HCT116 (cell line): Measurements from ENCODE around the gene CCDC91. TPM values are rescaled to one million over a fixed set of nuclear protein-coding genes. Genes with fewer than 3 reads are reported as not detected.

ENCODE experiments used
- ATAC-seq: fragments of 200-7000 bp; cut with Tn5 transposase; 2 replicates; pipeline ENCODE4 v1.9.1; 2020; ENCODE audit warnings: mild to moderate bottlenecking, moderate library complexity
- BruUV-seq: library from RNA; stranded (reverse); fragments of 400-500 nt; replicated peaks from 2 replicates; lab custom pipeline; 2021; lab: Mats Ljungman, UMichigan
- CTCF ChIA-PET: fragments of 300-600 bp; sonication (Branson Sonifier 250); formaldehyde crosslinking; loops from one replicate; lab custom pipeline; 2021; ENCODE audit warnings: antibody characterized with exemption; lab: Charles Lee
- POLR2A ChIA-PET: fragments of 300-600, 350-600 bp; sonication (Branson Sonifier 250); formaldehyde crosslinking; loops from one replicate; lab custom pipeline; 2021; ENCODE audit warnings: antibody characterized with exemption; lab: Charles Lee
- RAD21 ChIA-PET, 2 experiments: fragments of 300-600 bp; sonication (Branson Sonifier 250); formaldehyde crosslinking; loops; one replicate each; lab custom pipeline; 2023; ENCODE audit warnings: low total read pairs in 2 of 2; ENCODE audit not compliant: uncharacterized antibody in 2 of 2, unreplicated experiment in 2 of 2, low non-redundant PET in 1 of 2; lab: Charles Lee
- DNase-seq: peaks from one replicate; pipeline ENCODE4 v3.0.0-alpha.2; 2010; ENCODE audit warnings: low read depth, low spot score
- H2AFZ ChIP-seq: fragments of 200-600 bp; shearing (Covaris generic), sonication (generic); 2 replicates; pipeline ENCODE4 v1.6.1; 2017; ENCODE audit warnings: low read depth, mixed run types, mixed read lengths, antibody characterized with exemption, low read length; ENCODE audit not compliant: poor library complexity, severe bottlenecking
- H3K27ac ChIP-seq: 2 replicates; pipeline ENCODE4 v1.5.1; 2012; ENCODE audit warnings: low read depth, low read length
- H3K27me3 ChIP-seq: fragments of 200-600 bp; sonication (generic); 2 replicates; pipeline ENCODE4 v1.6.1; 2016; ENCODE audit warnings: mixed run types, low read length, mixed read lengths; ENCODE audit not compliant: insufficient read depth
- H3K36me3 ChIP-seq, 2 experiments: fragments of 200-500 bp in 1 of 2; fragments of 200-600 bp in 1 of 2; sonication (Bioruptor generic) in 1 of 2; sonication (generic) in 1 of 2; 2 replicates each; pipeline versions ENCODE4 v1.5.1 to v1.6.1; 2014 to 2016; ENCODE audit warnings: low read length in 2 of 2, inconsistent platforms in 1 of 2, mixed read lengths in 1 of 2, mixed run types in 1 of 2; ENCODE audit not compliant: insufficient read depth in 2 of 2, control insufficient read depth in 1 of 2
- H3K4me1 ChIP-seq, 2 experiments: fragments of 200-600 bp in 1 of 2; sonication (generic) in 1 of 2; 2 replicates each; pipeline versions ENCODE4 v1.5.1 to v1.6.1; 2012 to 2017; ENCODE audit warnings: low read length in 2 of 2, inconsistent platforms in 1 of 2, mild to moderate bottlenecking in 1 of 2, mixed read lengths in 1 of 2, mixed run types in 1 of 2, moderate library complexity in 1 of 2; ENCODE audit not compliant: insufficient read depth in 2 of 2, control insufficient read depth in 1 of 2
- H3K4me2 ChIP-seq: fragments of 200-600 bp; sonication (generic); 2 replicates; pipeline ENCODE4 v1.6.1; 2017; ENCODE audit warnings: mixed run types, low read length, mixed read lengths
- H3K4me3 ChIP-seq, 2 experiments: fragments of 200-600 bp in 1 of 2; sonication (generic) in 1 of 2; replicated peaks in 1 of 2; 2 replicates each; pipeline ENCODE4 v1.5.1; 2011 to 2016; ENCODE audit warnings: low read length in 2 of 2, control low read depth in 1 of 2, low read depth in 1 of 2, mild to moderate bottlenecking in 1 of 2, mixed read lengths in 1 of 2, mixed run types in 1 of 2
- H3K79me2 ChIP-seq: fragments of 200-600 bp; sonication (generic); 2 replicates; pipeline ENCODE4 v1.6.1; 2017; ENCODE audit warnings: mild to moderate bottlenecking, mixed run types, low read length, moderate library complexity, mixed read lengths; ENCODE audit not compliant: insufficient read depth
- H3K9ac ChIP-seq: fragments of 200-600 bp; sonication (generic); 2 replicates; pipeline ENCODE4 v1.6.1; 2016; ENCODE audit warnings: low read length, mixed read lengths
- H3K9me2 ChIP-seq: fragments of 200-600 bp; sonication (generic), shearing (Covaris generic); 2 replicates; pipeline ENCODE4 v1.6.1; 2017; ENCODE audit warnings: mixed run types, mild to moderate bottlenecking, moderate library complexity; ENCODE audit not compliant: insufficient read depth
- H3K9me3 ChIP-seq, 2 experiments: fragments of 200-500 bp in 1 of 2; fragments of 200-600 bp in 1 of 2; sonication (Bioruptor generic) in 1 of 2; sonication (generic) in 1 of 2; 2 replicates each; pipeline ENCODE4 v1.6.1; 2014 to 2017; ENCODE audit warnings: low read length in 2 of 2, mixed read lengths in 2 of 2, inconsistent platforms in 1 of 2, low read depth in 1 of 2, mild to moderate bottlenecking in 1 of 2, mixed run types in 1 of 2, moderate library complexity in 1 of 2; ENCODE audit not compliant: control insufficient read depth in 1 of 2, insufficient read depth in 1 of 2
- H4K20me1 ChIP-seq: fragments of 200-600 bp; sonication (generic), shearing (Covaris generic); 2 replicates; pipeline ENCODE4 v1.6.1; 2017; ENCODE audit warnings: mixed run types, mild to moderate bottlenecking, moderate library complexity; ENCODE audit not compliant: insufficient read depth
- CBX3 ChIP-seq: IDR thresholded peaks from 2 replicates; pipeline ENCODE4 v1.6.1; 2012; ENCODE audit warnings: low read depth
- EGR1 ChIP-seq: IDR thresholded peaks from 2 replicates; pipeline ENCODE4 v1.6.1; 2012; ENCODE audit warnings: low read depth
- ELF1 ChIP-seq: IDR thresholded peaks from 2 replicates; pipeline ENCODE4 v1.6.1; 2012; ENCODE audit warnings: low read depth, borderline replicate concordance
- EZH2 ChIP-seq: fragments of 200-600 bp; sonication (generic); IDR thresholded peaks from 2 replicates; pipeline ENCODE4 v1.6.1; 2017; ENCODE audit warnings: antibody characterized with exemption, mixed run types
- FOSL1 ChIP-seq: IDR thresholded peaks from 2 replicates; pipeline ENCODE4 v1.6.1; 2012; ENCODE audit warnings: low read depth
- JUND ChIP-seq: IDR thresholded peaks from 2 replicates; pipeline ENCODE4 v1.6.1; 2012
- POLR2A ChIP-seq: IDR thresholded peaks from 2 replicates; pipeline ENCODE4 v1.7.0; 2011; ENCODE audit warnings: borderline replicate concordance; ENCODE audit not compliant: insufficient read depth, insufficient read length; ENCODE audit errors: extremely low read depth
- POLR2AphosphoS5 ChIP-seq: IDR thresholded peaks from 2 replicates; pipeline ENCODE4 v1.6.1; 2011; ENCODE audit warnings: mild to moderate bottlenecking, low read depth, low read length, moderate library complexity
- REST ChIP-seq: IDR thresholded peaks from 2 replicates; pipeline ENCODE4 v1.6.1; 2012; ENCODE audit warnings: low read depth
- SIN3A ChIP-seq: IDR thresholded peaks from 2 replicates; pipeline ENCODE4 v1.6.1; 2012; ENCODE audit warnings: low read depth
- SP1 ChIP-seq: IDR thresholded peaks from 2 replicates; pipeline ENCODE4 v1.6.1; 2012; ENCODE audit warnings: low read depth
- SRF ChIP-seq: IDR thresholded peaks from 2 replicates; pipeline ENCODE4 v1.6.1; 2012; ENCODE audit warnings: low read depth
- TCF7L2 ChIP-seq: IDR thresholded peaks from 2 replicates; pipeline ENCODE4 v1.7.0; 2011; ENCODE audit warnings: borderline replicate concordance, inconsistent platforms; ENCODE audit not compliant: insufficient read depth, insufficient read length; ENCODE audit errors: extremely low read depth
- YY1 ChIP-seq: IDR thresholded peaks from 2 replicates; pipeline ENCODE4 v1.6.1; 2011; ENCODE audit warnings: low read length, low read depth, moderate library complexity, mild to moderate bottlenecking; ENCODE audit not compliant: insufficient replicate concordance; ENCODE audit errors: extremely low read depth
- ZFX ChIP-seq: fragments of 450-650 bp; IDR thresholded peaks from 2 replicates; pipeline ENCODE4 v1.6.1; 2017
- ZNF274 ChIP-seq: fragments of 200-500 bp; sonication (Bioruptor generic); IDR thresholded peaks from 2 replicates; pipeline ENCODE4 v1.6.1; 2014; ENCODE audit warnings: mild to moderate bottlenecking, low read depth, low read length, inconsistent platforms
- intact Hi-C: fragments of 100-400 bp; cut with micrococcal nuclease; formaldehyde crosslinking; loops from 2 replicates; pipeline ENCODE4 v1.10.0; 2022
- total RNA-seq: library from RNA; stranded (reverse); gene quantifications from one replicate; pipeline ENCODE4 v1.2.1, GENCODE V29; 2021; ENCODE audit not compliant: unreplicated experiment
- TF ChIP-seq, protein P1 (sequence below): IDR thresholded peaks from 2 replicates; pipeline ENCODE4 v1.6.1; 2011; ENCODE audit warnings: mild to moderate bottlenecking, low read length, moderate library complexity; ENCODE audit not compliant: insufficient replicate concordance; ENCODE audit errors: extremely low read depth
- TF ChIP-seq, protein P2 (sequence below): IDR thresholded peaks from 2 replicates; pipeline ENCODE4 v1.6.1; 2012
- TF ChIP-seq, protein P3 (sequence below): IDR thresholded peaks from 2 replicates; pipeline ENCODE4 v1.6.1; 2012

The CCDC91 gene
- total RNA-seq, 1 experiment from 2014 or later = 18.1 TPM

- Histone ChIP-seq H3K9ac (no peak overlapping the region), H3K4me3 (no peak overlapping the region), H4K20me1 (0 out of 2 replicates have a peak, but pooled peaks cover 4% of the 10 kb centered on the region), H3K36me3 (no peaks in the 10 kb centered on the region), H3K79me2 (no peaks in the 10 kb centered on the region), H2AFZ (no peak overlapping the region), H3K4me2 (no peak overlapping the region), H3K9me3 (no peaks in the 10 kb centered on the region), H3K27me3 (no peaks in the 10 kb centered on the region), H3K27ac (no peak overlapping the region), H3K9me2 (no peaks in the 10 kb centered on the region), H3K4me1 (no peaks in the 10 kb centered on the region)
- no peak for ATAC-seq
- no TSS peak for BruUV-seq
- DNase-seq = no peak
- ChIA-PET CTCF (no interaction called here), POLR2A (no interaction called here), RAD21 (no interaction called here)
- TF ChIP-seq JUND (no peak), POLR2A (no peak), ELF1 (no peak), ZFX (no peak), SRF (no peak), ZNF274 (no peak), TCF7L2 (no peak), POLR2AphosphoS5 (no peak), REST (no peak), FOSL1 (no peak), EZH2 (no peak), YY1 (no peak), SIN3A (no peak), EGR1 (no peak), CBX3 (no peak), SP1 (no peak)
- TF ChIP-seq, protein P1, sequence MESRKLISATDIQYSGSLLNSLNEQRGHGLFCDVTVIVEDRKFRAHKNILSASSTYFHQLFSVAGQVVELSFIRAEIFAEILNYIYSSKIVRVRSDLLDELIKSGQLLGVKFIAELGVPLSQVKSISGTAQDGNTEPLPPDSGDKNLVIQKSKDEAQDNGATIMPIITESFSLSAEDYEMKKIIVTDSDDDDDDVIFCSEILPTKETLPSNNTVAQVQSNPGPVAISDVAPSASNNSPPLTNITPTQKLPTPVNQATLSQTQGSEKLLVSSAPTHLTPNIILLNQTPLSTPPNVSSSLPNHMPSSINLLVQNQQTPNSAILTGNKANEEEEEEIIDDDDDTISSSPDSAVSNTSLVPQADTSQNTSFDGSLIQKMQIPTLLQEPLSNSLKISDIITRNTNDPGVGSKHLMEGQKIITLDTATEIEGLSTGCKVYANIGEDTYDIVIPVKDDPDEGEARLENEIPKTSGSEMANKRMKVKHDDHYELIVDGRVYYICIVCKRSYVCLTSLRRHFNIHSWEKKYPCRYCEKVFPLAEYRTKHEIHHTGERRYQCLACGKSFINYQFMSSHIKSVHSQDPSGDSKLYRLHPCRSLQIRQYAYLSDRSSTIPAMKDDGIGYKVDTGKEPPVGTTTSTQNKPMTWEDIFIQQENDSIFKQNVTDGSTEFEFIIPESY = no peak
- TF ChIP-seq, protein P2, sequence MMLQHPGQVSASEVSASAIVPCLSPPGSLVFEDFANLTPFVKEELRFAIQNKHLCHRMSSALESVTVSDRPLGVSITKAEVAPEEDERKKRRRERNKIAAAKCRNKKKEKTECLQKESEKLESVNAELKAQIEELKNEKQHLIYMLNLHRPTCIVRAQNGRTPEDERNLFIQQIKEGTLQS = no peak
- TF ChIP-seq, protein P3, sequence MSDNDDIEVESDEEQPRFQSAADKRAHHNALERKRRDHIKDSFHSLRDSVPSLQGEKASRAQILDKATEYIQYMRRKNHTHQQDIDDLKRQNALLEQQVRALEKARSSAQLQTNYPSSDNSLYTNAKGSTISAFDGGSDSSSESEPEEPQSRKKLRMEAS = no peak
- intact Hi-C loops = no loop called here
Observed at GRCh38 chr12:28265435-28266042, 75.3 kb downstream of the CCDC91 start.
